Endothelial cell of umbilical vein (primary cell): ENCODE data around the gene RPS19BP1. TPM values are rescaled to one million over a fixed set of nuclear protein-coding genes. Genes with fewer than 3 reads are reported as not detected.

Experiments
- BruUV-seq: library from RNA; stranded (reverse); fragments of 400-500 nt; replicated peaks from 2 replicates; lab custom pipeline; 2021; lab: Mats Ljungman, UMichigan
- CTCF ChIA-PET: fragments of 300-600, 350-600 bp; sonication (Branson Sonifier 250); formaldehyde crosslinking; loops from one replicate; lab custom pipeline; 2021; ENCODE audit warnings: antibody characterized with exemption, inconsistent platforms; lab: Charles Lee
- POLR2A ChIA-PET: fragments of 300-600, 350-600 bp; sonication (Branson Sonifier 250); formaldehyde crosslinking; loops from one replicate; lab custom pipeline; 2021; ENCODE audit warnings: antibody characterized with exemption, inconsistent platforms; lab: Charles Lee
- DNase-seq: peaks from one replicate; pipeline ENCODE4 v3.0.0-alpha.2; 2011; ENCODE audit warnings: low read depth, low spot score
- FAIRE-seq: peaks from 2 replicates; lab custom pipeline; 2011; peaks lifted over from hg19 to GRCh38; lab: Jason Lieb, UNC
- H2AFZ ChIP-seq: 2 replicates; pipeline ENCODE4 v1.6.0; 2012; ENCODE audit warnings: low read depth, low read length, control low read depth, inconsistent platforms
- H3K27ac ChIP-seq: 2 replicates; pipeline ENCODE4 v1.5.1; 2011; ENCODE audit warnings: low read depth, mild to moderate bottlenecking, control low read depth, low read length, moderate library complexity; ENCODE audit not compliant: insufficient read depth
- H3K27me3 ChIP-seq, 2 experiments: 2 replicates each; pipeline versions ENCODE4 v1.6.0 to v1.6.1; 2011; ENCODE audit warnings: low read length in 2 of 2, mixed read lengths in 1 of 2; ENCODE audit not compliant: control insufficient read depth in 2 of 2, insufficient read depth in 2 of 2
- H3K36me3 ChIP-seq, 2 experiments: 2 replicates in 1 of 2; 3 replicates in 1 of 2; pipeline ENCODE4 v1.5.1; 2011; ENCODE audit warnings: low read length in 2 of 2, mild to moderate bottlenecking in 1 of 2, moderate library complexity in 1 of 2; ENCODE audit not compliant: control insufficient read depth in 2 of 2, insufficient read depth in 2 of 2; ENCODE audit errors: extremely low read depth in 1 of 2
- H3K4me1 ChIP-seq: 3 replicates; pipeline ENCODE4 v1.5.1; 2011; ENCODE audit warnings: mild to moderate bottlenecking, low read length; ENCODE audit not compliant: control insufficient read depth, insufficient read depth; ENCODE audit errors: extremely low read depth
- H3K4me2 ChIP-seq: 2 replicates; pipeline ENCODE4 v1.6.1; 2011; ENCODE audit warnings: low read length, control low read depth, mixed read lengths; ENCODE audit not compliant: insufficient read depth
- H3K4me3 ChIP-seq, 3 experiments: fragments of 200-600 bp in 1 of 3; sonication (generic), shearing (Covaris generic) in 1 of 3; replicated peaks in 1 of 3; 2 replicates each; pipeline ENCODE4 v1.5.1; 2011 to 2016; ENCODE audit warnings: control low read depth in 3 of 3, low read length in 3 of 3, mild to moderate bottlenecking in 2 of 3, inconsistent platforms in 1 of 3, low read depth in 1 of 3, moderate library complexity in 1 of 3; ENCODE audit not compliant: insufficient read depth in 1 of 3
- H3K79me2 ChIP-seq: 2 replicates; pipeline ENCODE4 v1.6.0; 2012; ENCODE audit warnings: low read length, inconsistent platforms; ENCODE audit not compliant: control insufficient read depth, insufficient read depth
- H3K9ac ChIP-seq: replicated peaks from 2 replicates; pipeline ENCODE3; 2011; ENCODE audit warnings: low read length, control low read depth; ENCODE audit not compliant: insufficient read depth; ENCODE audit errors: extremely low read depth
- H3K9me1 ChIP-seq: replicated peaks from 3 replicates; pipeline ENCODE4 v1.6.0; 2011; ENCODE audit warnings: mild to moderate bottlenecking, low read length; ENCODE audit not compliant: control insufficient read depth, insufficient read depth; ENCODE audit errors: extremely low read depth
- H3K9me3 ChIP-seq: replicated peaks from 2 replicates; pipeline ENCODE4 v1.5.1; 2012; ENCODE audit warnings: low read length, inconsistent platforms; ENCODE audit not compliant: control insufficient read depth, insufficient read depth
- H4K20me1 ChIP-seq: replicated peaks from 2 replicates; pipeline ENCODE3; 2011; ENCODE audit warnings: mild to moderate bottlenecking, low read length; ENCODE audit not compliant: control insufficient read depth, insufficient read depth; ENCODE audit errors: extremely low read depth
- CTCF ChIP-seq, 2 donors: IDR thresholded peaks; 1 replicate in 1 of 2; 2 replicates in 1 of 2; pipeline ENCODE4 v1.5.1; 2011; ENCODE audit warnings: low read length in 2 of 2, mild to moderate bottlenecking in 2 of 2, moderate library complexity in 2 of 2, control low read depth in 1 of 2, inconsistent platforms in 1 of 2, low read depth in 1 of 2; ENCODE audit not compliant: insufficient read depth in 1 of 2; ENCODE audit errors: extremely low read depth in 1 of 2
- EZH2 ChIP-seq: IDR thresholded peaks from 2 replicates; pipeline ENCODE4 v1.6.1; 2012; ENCODE audit warnings: borderline replicate concordance, low read depth, mild to moderate bottlenecking, moderate library complexity, low read length, inconsistent platforms; ENCODE audit not compliant: severe bottlenecking
- FOS ChIP-seq: IDR thresholded peaks from 2 replicates; pipeline ENCODE4 v1.6.1; 2011; ENCODE audit warnings: mild to moderate bottlenecking, low read length, moderate library complexity, borderline replicate concordance; ENCODE audit not compliant: insufficient read depth
- GATA2 ChIP-seq: IDR thresholded peaks from 2 replicates; pipeline ENCODE4 v1.7.0; 2011; ENCODE audit warnings: low read depth, mild to moderate bottlenecking, moderate library complexity, mixed read lengths, low read length; ENCODE audit not compliant: insufficient read length, insufficient read depth
- JUN ChIP-seq: IDR thresholded peaks from 2 replicates; pipeline ENCODE4 v1.6.1; 2011; ENCODE audit warnings: borderline replicate concordance, low read depth; ENCODE audit not compliant: insufficient read length, insufficient read depth
- MYC ChIP-seq: IDR thresholded peaks from one replicate; pipeline ENCODE4 v1.6.1; 2011; ENCODE audit warnings: mild to moderate bottlenecking, low read depth, low read length
- POLR2A ChIP-seq: IDR thresholded peaks from 2 replicates; pipeline ENCODE4 v1.6.1; 2012; ENCODE audit warnings: low read depth, mild to moderate bottlenecking, control low read depth, low read length
- POLR2AphosphoS5 ChIP-seq: IDR thresholded peaks from 2 replicates; pipeline ENCODE4 v1.6.1; 2012; ENCODE audit warnings: low read depth, mild to moderate bottlenecking, control low read depth, low read length, moderate library complexity; ENCODE audit not compliant: insufficient read depth
- dilution Hi-C: fragments of 300-500 bp; cut with MboI; formaldehyde crosslinking; loops from one replicate; pipeline ENCODE4 v1.15.0; 2019; ENCODE audit warnings: low sequenced_read_pairs; ENCODE audit not compliant: extremely low pct_ligation_motif_present
- intact Hi-C: fragments of 100-400 bp; cut with micrococcal nuclease; formaldehyde crosslinking; loops from one replicate; pipeline ENCODE4 v1.10.0; 2022
- polyA plus RNA-seq, 4 experiments: library from polyadenylated mRNA; depleted of rRNA in 3 of 4; stranded (reverse) in 3 of 4; unstranded in 1 of 4; fragments of >200 nt; gene quantifications; 2 replicates each; pipeline versions ENCODE4 v1.2.1 to v1.2.3, GENCODE V29; 2011 to 2012; ENCODE audit warnings: missing spikeins in 1 of 4
- total RNA-seq: library from RNA; stranded (reverse); gene quantifications from 2 replicates; pipeline ENCODE4 v1.2.3, GENCODE V29; 2021
- TF ChIP-seq, protein P1 (sequence below): IDR thresholded peaks from 2 replicates; pipeline ENCODE4 v1.6.1; 2011; ENCODE audit not compliant: insufficient read depth, insufficient read length

RPS19BP1 gene
- total and polyA plus RNA-seq, 2 donors (not counting 3 experiments of a cell fraction or from before 2014, with no cell fraction given): 66.6 to 84.3 TPM

- Histone ChIP-seq H3K36me3 (peaks cover 6 to 8% of the 10 kb centered on the region in 2 experiments), H3K4me1 (peaks cover 12% of the 10 kb centered on the region), H3K4me2 (no peak overlapping the region), H3K9ac (no peak overlapping the region), H3K79me2 (peaks cover 24% of the 10 kb centered on the region), H3K9me1 (no peaks in the 10 kb centered on the region), H2AFZ (no peak overlapping the region), H4K20me1 (no peaks in the 10 kb centered on the region), H3K27me3 (peaks cover 0 to 3% of the 10 kb centered on the region in 2 experiments), H3K4me3 (no peak overlapping the region), H3K9me3 (no peaks in the 10 kb centered on the region), H3K27ac (no peak overlapping the region)
- CTCF ChIA-PET: interaction anchor here (4.9 kb wide), 1 partner anchor 30 kb away, joined by 130 read pairs; the partner anchor contains the start of gene RPS19BP1
- FAIRE-seq: no peak
- dilution Hi-C loops: no loop called here
- BruUV-seq: no TSS peak
- no peak for TF ChIP-seq GATA2
- TF ChIP-seq POLR2A: no peak
- no peak for TF ChIP-seq CTCF (IDR thresholded peaks at IDR 0.05; ENCODE audit: extremely low read depth in 1 of 2, insufficient read depth in 1 of 2, low read depth in 1 of 2, low read length in 2 of 2)
- no peak for TF ChIP-seq FOS
- no peak for TF ChIP-seq POLR2AphosphoS5
- TF ChIP-seq MYC: no peak
- no peak for TF ChIP-seq EZH2
- TF ChIP-seq JUN: no peak
- TF ChIP-seq, protein P1, sequence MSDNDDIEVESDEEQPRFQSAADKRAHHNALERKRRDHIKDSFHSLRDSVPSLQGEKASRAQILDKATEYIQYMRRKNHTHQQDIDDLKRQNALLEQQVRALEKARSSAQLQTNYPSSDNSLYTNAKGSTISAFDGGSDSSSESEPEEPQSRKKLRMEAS: no peak
- POLR2A ChIA-PET: no interaction called here
- intact Hi-C loops: loop anchor here (5.0 kb wide), 1 partner anchor 63 kb away; no protein-coding TSS in a partner anchor
- DNase-seq: no peak
Measured at GRCh38 chr22:39500101-39500500, 32.4 kb downstream of the RPS19BP1 start.
